Measurements from ENCODE around the gene AGRP.
"Not testable (repeated sequence)": the region's sequence is repeated elsewhere in the genome, so short reads cannot be mapped to it uniquely, and the experiment has no call there.

AGRP gene

GRCh38 chr16:67504031-67505021, 21.0 kb upstream of the AGRP start:
- no peak for DNase-seq (ENCODE audit: low read depth)

GRCh38 chr16:67499106-67499505, 15.8 kb upstream of the AGRP start:
- no peak for DNase-seq (ENCODE audit: low read depth)

- DNase-seq (ENCODE audit: low read depth): no peak
Measured at GRCh38 chr16:67490335-67491096, 7.2 kb upstream of the AGRP start.

GRCh38 chr16:67489401-67490083, 6.2 kb upstream of the AGRP start:
- no peak for DNase-seq (ENCODE audit: low read depth)

- not testable (repeated sequence) for DNase-seq (ENCODE audit: low read depth)
Measured at GRCh38 chr16:67487561-67487960, 4.2 kb upstream of the AGRP start.

GRCh38 chr16:67486805-67487204, 3.5 kb upstream of the AGRP start:
- DNase-seq (ENCODE audit: low read depth): no peak

- no peak for DNase-seq (ENCODE audit: low read depth)
Measured at GRCh38 chr16:67483731-67484525, 581 bp upstream of the AGRP start.

- DNase-seq (ENCODE audit: low read depth): no peak
Measured at GRCh38 chr16:67482233-67482924, 968 bp downstream of the AGRP start.

- peak; percentile 9 for DNase-seq (ENCODE audit: low read depth)
Measured at GRCh38 chr16:67481561-67482232, 1.6 kb downstream of the AGRP start.

- peak; percentile 98 for DNase-seq (ENCODE audit: low read depth)
Measured at GRCh38 chr16:67480833-67481560, 2.4 kb downstream of the AGRP start, which contains the start of gene ATP6V0D1. Gene ATP6V0D1 (minus strand): TSS chr16:67481157. CDS start chr16:67481086, 71 bp downstream.

- no peak for DNase-seq (ENCODE audit: low read depth)
Measured at GRCh38 chr16:67477960-67478554, 5.3 kb downstream of the AGRP start.

GRCh38 chr16:67474551-67475455, 8.5 kb downstream of the AGRP start:
- DNase-seq (ENCODE audit: low read depth): no peak

- no peak for DNase-seq (ENCODE audit: low read depth)
Measured at GRCh38 chr16:67471758-67472384, 11.5 kb downstream of the AGRP start.

- DNase-seq (ENCODE audit: low read depth): no peak
Measured at GRCh38 chr16:67470359-67470758, 13.0 kb downstream of the AGRP start.

GRCh38 chr16:67468731-67469130, 14.6 kb downstream of the AGRP start:
- no peak for DNase-seq (ENCODE audit: low read depth)

GRCh38 chr16:67466581-67466980, 16.8 kb downstream of the AGRP start:
- no peak for DNase-seq (ENCODE audit: low read depth)

- DNase-seq (ENCODE audit: low read depth): no peak
Measured at GRCh38 chr16:67464565-67464964, 18.8 kb downstream of the AGRP start.

- DNase-seq (ENCODE audit: low read depth): no peak
Measured at GRCh38 chr16:67463691-67464090, 19.7 kb downstream of the AGRP start.

All from stimulated activated CD8-positive, alpha-beta memory T cell treated with anti-CD3 and anti-CD28 coated beads, Interleukin-12 subunit alpha, Interleukin-12 subunit beta, amount 100 ng/mL, for 1 hour (primary cell).